ENCODE data around the gene ATP10A.
"Not testable (repeated sequence)": the region's sequence is repeated elsewhere in the genome, so short reads cannot be mapped to it uniquely, and the experiment has no call there.

Gene ATP10A

GRCh38 chr15:25859838-25860645, 3.1 kb downstream of the ATP10A start:
- no peak for DNase-seq (ENCODE audit: low read depth, low spot score)

DNA sequence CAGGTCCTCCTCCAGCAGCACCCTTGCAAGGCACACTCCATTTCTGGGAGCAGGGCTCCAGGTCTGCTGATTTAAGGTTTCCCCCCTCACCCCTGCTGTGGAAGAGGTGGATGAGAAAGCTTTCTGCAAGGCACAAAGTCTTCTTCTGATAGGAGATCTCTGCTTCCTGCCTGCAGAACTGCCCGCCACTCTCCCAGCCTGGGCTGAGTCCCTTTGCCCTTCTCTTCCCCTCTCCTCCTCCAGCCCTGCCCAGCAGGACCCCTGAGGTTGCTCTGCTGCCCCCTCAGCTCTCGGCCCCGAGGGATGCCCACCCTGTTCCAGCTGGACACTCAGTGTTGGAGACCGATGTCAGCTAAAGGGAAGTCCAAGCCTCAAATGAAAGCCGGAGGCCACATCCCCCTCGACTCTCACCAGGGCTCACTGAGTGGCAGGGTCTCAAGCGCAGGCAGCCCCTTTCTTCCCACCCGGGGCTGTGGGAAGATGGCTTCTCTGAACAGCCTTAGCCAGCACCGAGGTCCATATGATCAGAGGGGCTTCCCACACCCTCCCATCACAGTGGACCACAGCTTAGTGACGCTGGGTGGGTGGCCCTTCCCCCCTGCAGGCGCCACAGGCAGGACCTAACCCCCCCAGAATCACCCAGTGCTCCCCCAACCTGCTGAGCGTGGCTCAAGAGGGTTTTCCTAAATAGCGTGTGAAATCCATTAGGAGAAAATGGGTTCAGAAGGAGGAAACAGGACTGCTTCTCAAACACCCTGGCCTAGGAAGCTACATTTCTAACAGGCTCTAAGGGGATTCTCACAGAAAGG, 4.0 kb downstream of the ATP10A start:
- no peak for DNase-seq (ENCODE audit: low read depth, low spot score)

DNA sequence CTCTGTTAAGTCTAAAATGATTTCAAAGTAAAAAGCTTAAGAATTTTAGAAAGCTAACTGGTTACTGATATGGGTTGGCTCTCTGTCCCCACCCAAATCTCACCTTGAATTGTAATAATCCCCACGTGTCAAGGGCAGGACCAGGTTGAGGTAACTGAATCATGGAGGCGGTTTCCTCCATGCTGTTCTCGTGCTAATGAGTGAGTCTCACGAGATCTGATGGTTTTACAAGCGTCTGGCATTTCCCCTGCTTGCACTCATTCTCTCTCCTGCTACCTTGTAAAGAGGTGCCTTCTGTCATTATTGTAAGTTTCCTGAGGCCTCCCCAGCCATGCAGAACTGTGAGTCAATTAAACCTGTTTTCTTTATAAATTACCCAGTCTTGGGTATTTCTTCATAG, 7.1 kb downstream of the ATP10A start:
- not testable (repeated sequence) for DNase-seq (ENCODE audit: low read depth, low spot score)

DNA sequence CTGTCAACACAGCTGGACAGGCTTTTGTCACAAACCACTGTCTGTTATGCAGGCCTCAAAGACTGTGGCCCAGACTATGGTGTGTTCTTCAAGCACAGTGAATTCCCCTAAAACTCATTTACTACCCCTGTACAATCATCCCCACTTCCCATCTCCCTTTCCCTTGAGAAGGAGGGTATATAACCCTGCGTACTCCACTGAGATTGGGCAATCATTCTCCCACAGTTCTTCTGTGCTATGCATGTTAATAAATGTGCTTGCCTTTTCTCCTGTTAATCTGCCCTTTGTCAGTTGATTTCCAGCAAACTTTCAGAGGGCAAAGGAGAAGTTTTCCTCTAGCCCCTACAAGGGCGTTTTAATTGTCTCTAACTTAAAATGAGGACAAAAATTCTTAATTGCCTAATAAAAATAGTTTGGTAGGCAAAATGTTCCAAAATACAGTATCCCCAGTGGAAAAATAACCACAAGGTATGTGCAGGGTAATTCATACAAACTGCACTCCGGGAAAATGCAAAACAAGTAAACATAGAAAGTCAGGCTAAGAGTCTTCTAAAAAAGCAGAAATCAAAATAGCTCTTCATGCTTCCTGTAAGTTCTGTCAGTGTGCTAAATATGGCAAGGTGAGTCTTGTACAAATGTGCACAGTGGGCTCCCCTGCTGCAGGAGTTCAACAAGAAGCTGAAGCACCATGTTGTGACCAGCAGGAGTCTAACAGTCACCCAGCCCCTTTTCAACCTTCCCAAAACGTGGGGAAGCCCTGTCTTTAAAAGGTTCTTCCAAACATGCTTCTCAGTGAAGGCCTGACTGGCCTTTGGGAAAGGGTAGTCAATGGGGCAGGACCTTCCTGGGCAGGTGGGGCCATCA, 10.2 kb downstream of the ATP10A start:
- DNase-seq (ENCODE audit: low read depth, low spot score) = no peak

DNA sequence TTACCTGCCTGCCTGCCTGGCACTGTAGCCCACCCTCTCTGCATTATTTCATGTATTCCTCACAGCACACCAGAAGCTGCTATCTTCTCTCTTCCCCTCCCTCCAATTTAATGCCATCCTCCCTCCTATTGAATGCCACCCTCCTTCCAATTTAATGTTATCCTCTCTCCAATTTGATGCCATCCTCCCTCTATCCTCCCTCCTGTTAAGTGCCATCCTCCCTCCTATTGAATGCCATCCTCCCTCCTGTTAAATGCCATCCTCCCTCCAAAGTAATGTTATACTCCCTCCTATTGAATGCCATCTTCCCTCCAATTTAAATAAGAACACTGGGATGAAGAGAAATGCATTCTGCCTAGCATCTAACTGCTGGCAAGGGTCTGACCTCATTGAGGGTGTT, 11.1 kb downstream of the ATP10A start:
- no peak for DNase-seq (ENCODE audit: low read depth, low spot score)

DNA sequence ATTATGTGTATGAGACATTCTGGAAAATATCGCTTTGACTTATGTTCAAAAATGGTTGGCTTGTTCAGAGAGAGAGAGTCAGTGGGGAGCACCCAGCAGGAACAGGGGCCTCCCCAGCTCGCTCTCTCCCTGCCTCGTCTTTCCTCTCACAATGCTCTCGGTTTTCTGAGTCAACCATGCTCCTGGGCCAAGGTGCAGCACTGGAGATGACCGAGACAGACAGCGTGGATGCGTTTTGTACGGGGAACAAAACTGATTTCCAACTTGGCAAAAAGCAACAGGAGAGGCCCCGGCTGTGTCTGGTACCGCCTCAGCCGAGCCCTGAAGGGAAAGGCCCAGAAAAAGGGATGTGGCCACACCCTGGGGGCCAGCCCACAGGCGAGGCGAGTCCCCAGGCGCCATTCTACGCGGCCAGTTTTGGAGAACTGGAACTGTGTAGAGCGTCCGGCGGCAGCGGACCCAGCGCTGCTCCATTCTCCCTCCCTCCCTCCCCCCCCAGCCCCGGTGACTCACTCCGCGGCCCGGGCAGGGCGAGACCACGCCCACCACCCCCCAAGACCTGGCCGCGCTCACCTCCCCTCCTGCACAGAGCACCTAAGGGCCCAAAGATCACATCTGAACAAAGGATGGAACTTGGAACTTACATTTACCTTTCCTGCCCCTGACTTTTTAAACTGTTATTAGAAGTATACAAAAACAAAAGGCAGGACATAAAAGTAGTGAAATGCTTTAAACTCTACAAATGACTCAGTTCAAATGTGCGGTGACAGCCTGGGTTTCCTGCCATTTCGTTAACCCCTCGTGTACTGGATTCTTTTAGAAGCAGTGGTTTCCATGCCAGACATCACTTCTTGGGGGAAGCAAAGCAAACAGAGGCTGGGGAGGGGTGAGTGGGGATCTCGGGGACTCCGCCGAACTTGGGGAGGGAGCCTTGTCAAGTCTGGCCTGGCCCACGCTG, 12.7 kb downstream of the ATP10A start:
- DNase-seq (ENCODE audit: low read depth, low spot score) = no peak

GRCh38 chr15:25849157-25849921, 13.8 kb downstream of the ATP10A start:
- no peak for DNase-seq (ENCODE audit: low read depth, low spot score)

- DNase-seq (ENCODE audit: low read depth, low spot score) = no peak
These were observed 14.4 kb downstream of the ATP10A start for GRCh38 chr15:25848784-25849156.

GRCh38 chr15:25848325-25848724, 14.8 kb downstream of the ATP10A start:
- no peak for DNase-seq (ENCODE audit: low read depth, low spot score)

GRCh38 chr15:25847051-25847450, 16.1 kb downstream of the ATP10A start:
- no peak for DNase-seq (ENCODE audit: low read depth, low spot score)

DNA sequence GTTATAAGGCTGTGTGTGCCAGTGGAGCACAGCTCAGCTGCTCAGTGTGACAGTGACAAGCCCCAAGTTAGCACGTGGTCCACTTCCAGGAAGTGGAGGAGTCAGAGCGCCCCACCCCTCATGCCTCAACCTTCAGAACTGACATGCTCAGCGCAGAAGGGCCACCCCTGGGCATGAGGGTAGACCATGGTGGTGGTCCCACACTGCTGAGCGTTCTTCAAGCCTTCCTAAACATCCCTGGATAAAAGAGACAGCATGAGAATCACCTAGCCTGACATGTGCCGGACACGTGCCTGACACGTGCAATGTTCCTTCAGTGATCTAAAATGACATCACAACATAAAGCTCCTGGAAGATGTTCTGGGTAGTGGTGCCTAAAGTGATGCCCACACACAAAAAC, 16.8 kb downstream of the ATP10A start:
- DNase-seq (ENCODE audit: low read depth, low spot score) = no peak

DNA sequence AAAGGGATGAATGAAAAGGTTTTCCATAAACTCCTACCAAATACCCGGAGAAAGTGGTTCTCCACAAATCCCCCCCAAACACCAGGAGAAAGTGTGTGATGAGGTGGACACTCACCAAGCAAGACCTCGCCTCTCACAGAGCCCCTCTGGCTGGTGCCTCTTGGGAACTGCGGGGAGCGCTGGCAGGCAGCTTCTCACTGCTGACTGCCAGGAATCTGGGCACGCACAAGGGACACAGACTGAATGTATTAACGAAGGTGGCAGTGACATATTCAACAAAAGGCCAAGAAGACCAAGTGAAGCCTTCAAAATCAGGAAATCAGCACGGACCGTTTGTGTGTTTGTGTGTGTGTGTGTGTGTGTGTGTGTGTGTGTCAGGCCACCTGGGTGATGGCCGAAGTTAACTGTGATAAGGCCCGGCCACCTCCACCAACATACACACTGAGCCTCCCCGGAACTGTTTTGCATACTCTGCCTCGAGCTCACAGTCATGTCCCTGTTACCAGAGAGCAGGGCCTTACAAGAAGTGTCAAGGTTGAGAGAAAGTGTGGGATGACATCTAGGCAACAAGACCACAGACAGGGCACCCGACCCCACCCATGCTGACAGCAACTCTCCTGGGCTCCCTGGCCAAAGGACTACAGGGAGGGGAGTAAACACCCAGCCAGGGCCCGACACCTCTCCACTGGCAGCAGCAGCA, 18.0 kb downstream of the ATP10A start:
- DNase-seq (ENCODE audit: low read depth, low spot score) = no peak

DNA sequence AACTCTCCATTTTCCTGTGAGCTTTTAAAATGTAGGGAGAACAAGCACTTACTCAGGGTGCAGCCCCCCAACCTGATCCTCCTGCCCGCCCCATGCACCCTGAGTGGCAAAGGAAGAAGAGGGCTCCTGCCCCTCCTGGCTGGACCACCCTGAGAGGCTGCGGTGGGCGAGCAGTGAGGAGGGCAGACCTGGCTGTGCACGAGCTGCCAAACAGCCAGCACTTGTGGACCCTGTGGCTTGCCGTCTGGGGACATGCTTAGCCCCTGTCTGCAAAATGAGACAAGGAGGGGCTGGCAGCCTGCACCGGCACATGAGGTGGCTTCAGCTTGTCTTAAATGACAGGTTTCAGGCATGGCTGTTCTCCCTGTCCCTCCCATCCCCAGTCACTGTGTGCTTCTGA, 18.6 kb downstream of the ATP10A start:
- no peak for DNase-seq (ENCODE audit: low read depth, low spot score)

DNA sequence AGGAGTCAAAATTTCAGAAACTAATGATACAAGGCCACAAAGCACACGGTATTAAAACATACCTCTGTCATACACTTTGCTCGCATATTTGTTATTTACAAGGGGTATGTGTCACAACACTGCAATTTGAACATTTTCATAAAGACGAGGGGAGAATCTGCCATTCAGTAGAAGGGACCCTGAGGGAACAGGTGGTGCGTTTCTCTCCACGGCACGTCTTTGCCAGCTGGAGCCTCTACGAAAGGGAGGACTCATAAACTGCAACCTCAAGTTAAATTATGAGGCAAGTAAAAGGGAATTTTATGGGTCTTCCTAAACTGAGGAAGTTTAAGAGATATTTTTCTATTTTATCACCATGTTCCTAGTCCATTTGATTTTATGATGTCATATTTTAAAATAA, 19.1 kb downstream of the ATP10A start:
- no peak for DNase-seq (ENCODE audit: low read depth, low spot score)

- no peak for DNase-seq (ENCODE audit: low read depth, low spot score)
These were observed 23.4 kb downstream of the ATP10A start for GRCh38 chr15:25839638-25840156.

DNA sequence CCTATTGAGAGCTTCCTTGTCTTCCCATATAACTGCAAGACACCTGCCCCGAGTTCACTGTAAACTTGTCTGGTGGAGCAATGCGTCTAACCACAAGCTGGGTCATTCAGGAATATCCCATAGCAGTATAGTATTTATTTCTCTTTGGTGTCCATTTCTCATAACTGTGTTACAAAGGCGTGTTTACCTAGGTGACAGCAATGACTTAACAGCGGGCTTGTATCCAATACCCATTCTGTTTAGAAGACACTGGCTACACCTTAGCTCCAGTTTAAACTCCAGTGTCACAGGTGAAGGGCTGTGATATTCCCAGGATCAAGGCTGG, 24.3 kb downstream of the ATP10A start:
- no peak for DNase-seq (ENCODE audit: low read depth, low spot score)

GRCh38 chr15:25838191-25838870, 24.8 kb downstream of the ATP10A start:
- no peak for DNase-seq (ENCODE audit: low read depth, low spot score)

DNA sequence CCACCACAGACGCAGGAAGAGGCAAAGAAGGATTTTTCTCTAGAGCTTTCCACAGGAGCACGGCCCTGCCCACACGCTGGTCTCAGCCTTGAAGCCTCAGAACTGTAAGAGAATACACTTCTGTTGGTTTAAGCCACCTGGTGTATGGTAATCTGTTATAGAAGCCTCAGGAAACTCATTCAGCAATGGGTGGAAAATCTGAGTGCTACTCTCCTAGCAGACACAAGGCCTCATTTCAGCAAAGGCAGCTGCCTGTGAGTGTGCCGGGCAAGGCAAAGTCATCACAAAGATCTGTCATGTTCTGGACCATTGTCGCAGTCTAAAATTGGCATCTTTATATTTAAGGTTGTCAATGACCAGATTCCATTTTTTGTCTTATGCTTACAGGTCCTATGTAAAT, 31.0 kb downstream of the ATP10A start:
- DNase-seq (ENCODE audit: low read depth, low spot score) = no peak

All from activated CD4-positive, CD25-positive, alpha-beta regulatory T cell treated with anti-CD3 and anti-CD28 coated beads, Interleukin-2, amount 50 U/mL, for 16 hours (primary cell).